Spleen (tissue), 7 donors: Measurements from ENCODE around the gene TEX53.

ENCODE experiments used
- POLR2A ChIP-seq, 3 donors: fragments of 450-650 bp; IDR thresholded peaks; one replicate each; pipeline ENCODE4 v1.5.1; 2017; ENCODE audit warnings: antibody characterized with exemption in 3 of 3, mild to moderate bottlenecking in 1 of 3
- POLR2AphosphoS5 ChIP-seq, 3 donors: sonication (generic); formaldehyde crosslinking; IDR thresholded peaks; one replicate each; pipeline ENCODE4 v1.5.1; 2017; ENCODE audit warnings: antibody characterized with exemption in 3 of 3
- TF ChIP-seq, protein P1 (sequence below), 11 experiments: fragments of 200-600 bp in 7 of 11; fragments of 450-650 bp in 4 of 11; sonication (generic) in 4 of 11; IDR thresholded peaks in 8 of 11; conservative IDR thresholded peaks in 3 of 11; 1 replicate in 7 of 11; 2 replicates in 4 of 11; pipeline versions ENCODE4 v1.4.0 to v1.8.0; 2016 to 2021; ENCODE audit warnings: antibody characterized with exemption in 11 of 11, inconsistent platforms in 4 of 11, mild to moderate bottlenecking in 1 of 11
- donor health status: DM: no; HTN: no; CAD: no; lungs with moderate emphysema.
- donor health status: DM: no; HTN: no; CAD: no.
- donor health status: DM: no; HTN: no; CAD: no.

DNA sequence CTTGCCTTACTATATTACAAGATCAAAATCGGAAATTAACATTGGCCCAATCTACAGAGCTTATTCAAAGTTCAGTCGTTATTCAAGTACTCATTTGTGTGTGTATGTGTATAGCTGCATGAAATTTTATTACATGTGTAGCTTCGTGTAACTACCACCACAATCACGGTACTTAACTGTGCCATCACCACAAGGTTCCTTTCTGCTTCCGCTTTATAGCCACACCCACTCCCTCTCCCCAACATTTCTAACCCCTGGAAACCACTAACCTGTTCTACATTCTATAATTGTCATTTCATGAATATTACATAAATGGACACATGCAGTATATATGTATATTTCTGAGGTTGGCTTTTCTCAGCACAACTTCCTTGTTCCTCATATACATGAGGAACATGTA lies 28.3 kb upstream of the TEX53 start:
- TF ChIP-seq POLR2AphosphoS5 (IDR thresholded peaks at IDR 0.05), result no peak
- TF ChIP-seq POLR2A (IDR thresholded peaks at IDR 0.05), result no peak
- TF ChIP-seq, protein P1, sequence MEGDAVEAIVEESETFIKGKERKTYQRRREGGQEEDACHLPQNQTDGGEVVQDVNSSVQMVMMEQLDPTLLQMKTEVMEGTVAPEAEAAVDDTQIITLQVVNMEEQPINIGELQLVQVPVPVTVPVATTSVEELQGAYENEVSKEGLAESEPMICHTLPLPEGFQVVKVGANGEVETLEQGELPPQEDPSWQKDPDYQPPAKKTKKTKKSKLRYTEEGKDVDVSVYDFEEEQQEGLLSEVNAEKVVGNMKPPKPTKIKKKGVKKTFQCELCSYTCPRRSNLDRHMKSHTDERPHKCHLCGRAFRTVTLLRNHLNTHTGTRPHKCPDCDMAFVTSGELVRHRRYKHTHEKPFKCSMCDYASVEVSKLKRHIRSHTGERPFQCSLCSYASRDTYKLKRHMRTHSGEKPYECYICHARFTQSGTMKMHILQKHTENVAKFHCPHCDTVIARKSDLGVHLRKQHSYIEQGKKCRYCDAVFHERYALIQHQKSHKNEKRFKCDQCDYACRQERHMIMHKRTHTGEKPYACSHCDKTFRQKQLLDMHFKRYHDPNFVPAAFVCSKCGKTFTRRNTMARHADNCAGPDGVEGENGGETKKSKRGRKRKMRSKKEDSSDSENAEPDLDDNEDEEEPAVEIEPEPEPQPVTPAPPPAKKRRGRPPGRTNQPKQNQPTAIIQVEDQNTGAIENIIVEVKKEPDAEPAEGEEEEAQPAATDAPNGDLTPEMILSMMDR (IDR thresholded peaks at IDR 0.05 in 8 of 11, conservative IDR thresholded peaks at IDR 0.05 in 3 of 11), result no peak
